ENCODE results near the gene ADSS1. TPM values are rescaled to one million over a fixed set of nuclear protein-coding genes. Genes with fewer than 3 reads are reported as not detected.
A peak's percentile ranks its signal among the peaks of the same experiment; 100 is the strongest.

ADSS1 gene
- total and polyA plus RNA-seq, 2 experiments from 2014 or later, result 3.8 to 7.6 TPM

DNA sequence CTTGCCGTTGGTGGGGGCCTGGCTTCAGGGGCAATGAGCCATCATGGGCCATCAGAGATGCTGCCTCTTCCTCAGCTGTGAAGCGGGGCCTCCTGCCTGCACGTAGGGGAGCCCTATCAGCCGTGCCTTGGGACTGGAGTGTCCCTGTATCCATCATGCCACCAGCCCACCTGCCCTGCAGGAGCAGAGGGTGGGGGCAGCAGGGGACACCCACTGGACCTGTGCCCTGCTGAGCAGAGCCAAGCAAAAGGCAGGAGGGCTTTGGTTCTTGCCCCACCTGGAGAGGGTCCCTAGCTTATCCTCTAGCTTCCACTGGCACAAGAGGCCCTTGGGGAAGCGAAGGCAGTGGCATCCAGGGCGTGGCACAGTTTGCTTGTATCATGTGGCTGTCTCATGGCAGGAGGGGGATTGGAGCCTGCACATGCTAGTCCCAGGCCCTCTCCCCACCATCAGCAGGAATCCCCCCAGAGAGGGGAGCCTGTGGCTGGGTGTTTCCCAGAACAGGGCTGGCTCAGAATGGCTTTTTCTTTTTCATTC is 10.1 kb downstream of the ADSS1 start:
- Histone ChIP-seq H3K27me3 (no peaks in the 10 kb centered on the region), H4K20me1 (ENCODE audit: insufficient read depth, poor library complexity, severe bottlenecking) (no peaks in the 10 kb centered on the region), H3K4me3 (no peak overlapping the region), H3K79me2 (no peaks in the 10 kb centered on the region), H3K9me3 (ENCODE audit: low read depth) (no peaks in the 10 kb centered on the region), H3K4me2 (no peak overlapping the region), H3K4me1 (ENCODE audit: insufficient read depth) (peaks cover 13% of the 10 kb centered on the region), H3K36me3 (replicated peaks; ENCODE audit: insufficient read depth, low read depth) (no peaks in the 10 kb centered on the region), H3K27ac (no peak overlapping the region), H2AFZ (no peak overlapping the region), H3K9me2 (replicated peaks; ENCODE audit: insufficient read depth) (no peaks in the 10 kb centered on the region)
- TF ChIP-seq EZH2 (IDR thresholded peaks at IDR 0.05; ENCODE audit: borderline replicate concordance), result no peak
- no peak for TF ChIP-seq EZH2phosphoT487 (IDR thresholded peaks at IDR 0.05; ENCODE audit: low read depth, severe bottlenecking, unreplicated experiment)
- TF ChIP-seq CTCF (IDR thresholded peaks at IDR 0.05; ENCODE audit: poor library complexity), result no peak
- no peak for DNase-seq (ENCODE audit: low spot score)
- 95% methylated on average over 6 of the region's 6 CpGs for WGBS (ENCODE audit: low lambda C conversion rate, missing lambda C conversion rate)

DNA sequence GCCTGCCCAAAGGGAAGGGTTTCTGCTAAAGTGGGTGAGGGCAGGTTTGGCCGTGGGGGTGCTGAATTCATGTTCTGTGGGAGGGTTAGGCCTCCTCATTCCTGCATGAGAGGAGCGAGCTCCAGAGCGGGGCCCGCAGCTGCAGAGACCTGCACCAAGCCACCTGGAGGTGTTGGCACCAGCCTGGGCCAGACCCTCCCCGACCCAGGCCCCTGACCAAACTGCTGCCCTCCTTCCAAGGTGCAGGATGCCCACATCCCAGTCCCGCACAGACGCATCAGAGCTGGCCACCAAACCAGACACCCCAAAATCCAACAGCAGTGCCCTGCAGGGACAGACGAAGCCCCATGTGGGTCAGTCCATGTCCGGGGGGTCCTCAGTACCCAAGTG is 10.6 kb downstream of the ADSS1 start:
- H3K27ac ChIP-seq, result no peak overlapping the region
- peaks cover 13% of the 10 kb centered on the region for H3K4me1 ChIP-seq (ENCODE audit: insufficient read depth)
- no peaks in the 10 kb centered on the region for H3K36me3 ChIP-seq (replicated peaks; ENCODE audit: insufficient read depth, low read depth)
- DNase-seq (ENCODE audit: low spot score), result no peak
- TF ChIP-seq CTCF (IDR thresholded peaks at IDR 0.05; ENCODE audit: poor library complexity), result no peak
- TF ChIP-seq EZH2 (IDR thresholded peaks at IDR 0.05; ENCODE audit: borderline replicate concordance), result no peak
- no peak for TF ChIP-seq EZH2phosphoT487 (IDR thresholded peaks at IDR 0.05; ENCODE audit: low read depth, severe bottlenecking, unreplicated experiment)
- H2AFZ ChIP-seq, result no peak overlapping the region
- no peaks in the 10 kb centered on the region for H4K20me1 ChIP-seq (ENCODE audit: insufficient read depth, poor library complexity, severe bottlenecking)
- no peak overlapping the region for H3K4me3 ChIP-seq
- WGBS (ENCODE audit: low lambda C conversion rate, missing lambda C conversion rate), result 92% methylated on average over 9 of the region's 9 CpGs
- H3K9me2 ChIP-seq (replicated peaks; ENCODE audit: insufficient read depth), result no peaks in the 10 kb centered on the region
- H3K79me2 ChIP-seq, result no peaks in the 10 kb centered on the region
- no peak overlapping the region for H3K4me2 ChIP-seq
- no peaks in the 10 kb centered on the region for H3K27me3 ChIP-seq
- no peaks in the 10 kb centered on the region for H3K9me3 ChIP-seq (ENCODE audit: low read depth)

DNA sequence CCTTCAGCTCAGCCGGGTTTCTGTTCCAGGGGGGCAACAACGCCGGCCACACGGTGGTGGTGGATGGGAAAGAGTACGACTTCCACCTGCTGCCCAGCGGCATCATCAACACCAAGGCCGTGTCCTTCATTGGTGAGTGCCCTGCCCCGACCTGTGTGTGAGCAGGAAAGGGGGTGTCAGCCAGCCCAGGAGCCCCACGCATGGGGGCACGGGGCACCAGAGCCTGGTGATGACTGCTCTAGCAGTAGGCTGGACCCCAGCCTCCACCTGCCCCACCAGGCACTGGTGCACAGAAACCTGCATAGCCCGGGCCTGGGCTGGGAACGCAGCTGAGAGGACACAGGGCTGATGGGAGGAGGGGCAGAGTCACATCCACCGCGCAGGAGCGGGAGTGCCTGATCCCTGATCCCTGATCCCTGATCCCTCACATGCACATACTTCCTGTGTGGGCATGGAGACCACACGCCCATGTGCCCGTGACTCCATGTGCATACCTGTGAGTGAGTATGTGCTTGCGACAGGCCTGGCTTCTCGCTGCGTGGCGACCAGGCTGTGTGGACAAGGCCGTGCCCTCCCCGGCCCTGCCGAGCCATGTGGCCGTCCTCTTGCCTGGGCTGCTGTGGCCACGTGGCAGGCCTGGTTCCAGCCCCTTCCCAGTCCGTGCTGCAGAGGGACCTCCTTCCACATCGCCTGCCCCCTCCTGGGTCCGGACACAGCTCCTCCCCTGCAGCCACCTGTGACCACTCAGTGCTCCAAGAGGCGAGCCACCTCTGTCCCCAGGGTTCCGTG is 11.2 kb downstream of the ADSS1 start:
- H3K4me2 ChIP-seq, result no peak overlapping the region
- H3K9me2 ChIP-seq (replicated peaks; ENCODE audit: insufficient read depth), result no peaks in the 10 kb centered on the region
- H3K27ac ChIP-seq, result peak overlapping the region; percentile 67
- H3K79me2 ChIP-seq, result no peaks in the 10 kb centered on the region
- H4K20me1 ChIP-seq (ENCODE audit: insufficient read depth, poor library complexity, severe bottlenecking), result no peaks in the 10 kb centered on the region
- no peaks in the 10 kb centered on the region for H3K36me3 ChIP-seq (replicated peaks; ENCODE audit: insufficient read depth, low read depth)
- H2AFZ ChIP-seq, result no peak overlapping the region
- DNase-seq (ENCODE audit: low spot score), result no peak
- H3K27me3 ChIP-seq, result no peaks in the 10 kb centered on the region
- H3K9me3 ChIP-seq (ENCODE audit: low read depth), result no peaks in the 10 kb centered on the region
- TF ChIP-seq EZH2phosphoT487 (IDR thresholded peaks at IDR 0.05; ENCODE audit: low read depth, severe bottlenecking, unreplicated experiment) (no peak), EZH2 (IDR thresholded peaks at IDR 0.05; ENCODE audit: borderline replicate concordance) (no peak), CTCF (IDR thresholded peaks at IDR 0.05; ENCODE audit: poor library complexity) (no peak)
- H3K4me1 ChIP-seq (ENCODE audit: insufficient read depth), result peaks cover 13% of the 10 kb centered on the region
- no peak overlapping the region for H3K4me3 ChIP-seq
- WGBS (ENCODE audit: low lambda C conversion rate, missing lambda C conversion rate), result 87% methylated on average over 31 of the region's 31 CpGs

Measured in hepatocyte (in vitro differentiated cells).